Skeletal muscle tissue (tissue), 4 donors: ENCODE results near the gene FXYD5. TPM values are rescaled to one million over a fixed set of nuclear protein-coding genes. Genes with fewer than 3 reads are reported as not detected.
A peak's percentile ranks its signal among the peaks of the same experiment; 100 is the strongest.
"Not testable (repeated sequence)": the region's sequence is repeated elsewhere in the genome, so short reads cannot be mapped to it uniquely, and the experiment has no call there.

Experiments
- H3K27ac ChIP-seq: one replicate; pipeline ENCODE4 v1.7.0; 2013; ENCODE audit warnings: mild to moderate bottlenecking, low read depth, low read length, inconsistent platforms
- H3K27me3 ChIP-seq, 3 donors: one replicate each; pipeline ENCODE4 v1.7.0; 2013; ENCODE audit warnings: low read length in 3 of 3; ENCODE audit not compliant: control insufficient read depth in 3 of 3, insufficient read depth in 3 of 3
- H3K36me3 ChIP-seq, 3 donors: one replicate each; pipeline ENCODE4 v1.7.0; 2013; ENCODE audit warnings: low read length in 3 of 3; ENCODE audit not compliant: control insufficient read depth in 3 of 3, insufficient read depth in 3 of 3
- H3K4me1 ChIP-seq, 3 donors: one replicate each; pipeline ENCODE4 v1.7.0; 2013; ENCODE audit warnings: low read length in 3 of 3, mild to moderate bottlenecking in 3 of 3; ENCODE audit not compliant: control insufficient read depth in 3 of 3, insufficient read depth in 3 of 3
- H3K4me3 ChIP-seq, 3 donors: one replicate each; pipeline ENCODE4 v1.7.0; 2013; ENCODE audit warnings: low read length in 3 of 3
- H3K9ac ChIP-seq, 3 donors: one replicate each; pipeline ENCODE4 v1.7.0; 2013; ENCODE audit warnings: low read length in 3 of 3, mild to moderate bottlenecking in 3 of 3, moderate library complexity in 2 of 3, low read depth in 1 of 3
- H3K9me3 ChIP-seq, 3 donors: one replicate each; pipeline ENCODE4 v1.7.0; 2013; ENCODE audit warnings: low read length in 3 of 3; ENCODE audit not compliant: control insufficient read depth in 3 of 3
- total RNA-seq: library from RNA; depleted of rRNA; stranded (reverse); fragments of >200 nt; gene quantifications from one replicate; pipeline ENCODE4 v1.2.3, GENCODE V29; 2014
- donor health status: Osteomylitis.

FXYD5 gene
- total RNA-seq, 1 donor from 2014 or later: 7.3 TPM

GRCh38 chr19:35144259-35144599, 10.3 kb upstream of the FXYD5 start:
- no peaks in the 10 kb centered on the region for H3K27me3 ChIP-seq

GRCh38 chr19:35144600-35145436, 9.7 kb upstream of the FXYD5 start:
- H3K4me3 ChIP-seq: no peak overlapping the region
- H3K9me3 ChIP-seq: no peaks in the 10 kb centered on the region
- H3K36me3 ChIP-seq: peaks cover 0 to 3% (median 1%) of the 10 kb centered on the region in 3 donors
- peaks cover 22 to 26% (median 24%) of the 10 kb centered on the region in 3 donors for H3K4me1 ChIP-seq
- H3K9ac ChIP-seq: no peak overlapping the region
- H3K27me3 ChIP-seq: no peaks in the 10 kb centered on the region
- no peak overlapping the region for H3K27ac ChIP-seq

More at GRCh38 chr19:35144259-35144599, 10.3 kb upstream of the FXYD5 start:
- Histone ChIP-seq H3K4me3 (no peak overlapping the region), H3K9ac (no peak overlapping the region), H3K4me1 (peaks cover 26% of the 10 kb centered on the region in 3 donors), H3K36me3 (peaks cover 0 to 3% (median 2%) of the 10 kb centered on the region in 3 donors), H3K27ac (no peak overlapping the region), H3K9me3 (no peaks in the 10 kb centered on the region)

- H3K27me3 ChIP-seq: peaks cover 3 to 12% (median 10%) of the 10 kb centered on the region in 3 donors
- H3K27ac ChIP-seq: no peak overlapping the region
- H3K9ac ChIP-seq: no peak overlapping the region
- peaks cover 7 to 8% (median 8%) of the 10 kb centered on the region in 3 donors for H3K4me1 ChIP-seq
- H3K36me3 ChIP-seq: peaks cover 0 to 3% (median 0%) of the 10 kb centered on the region in 3 donors
- no peak overlapping the region for H3K4me3 ChIP-seq
- no peaks in the 10 kb centered on the region for H3K9me3 ChIP-seq
Observed at GRCh38 chr19:35146746-35147459, 7.6 kb upstream of the FXYD5 start.

GRCh38 chr19:35149463-35149862, 5.1 kb upstream of the FXYD5 start:
- Histone ChIP-seq H3K4me1 (peaks cover 5 to 10% (median 10%) of the 10 kb centered on the region in 3 donors), H3K9me3 (no peaks in the 10 kb centered on the region), H3K4me3 (no peak overlapping the region), H3K9ac (no peak overlapping the region), H3K27me3 (peaks cover 19 to 26% (median 22%) of the 10 kb centered on the region in 3 donors), H3K27ac (no peak overlapping the region), H3K36me3 (no peaks in the 10 kb centered on the region)

GRCh38 chr19:35150445-35150844, 4.1 kb upstream of the FXYD5 start:
- Histone ChIP-seq H3K27me3 (peaks cover 29 to 36% (median 31%) of the 10 kb centered on the region in 3 donors), H3K4me1 (peaks cover 10 to 19% (median 15%) of the 10 kb centered on the region in 3 donors), H3K9ac (no peak overlapping the region), H3K27ac (no peak overlapping the region), H3K9me3 (no peaks in the 10 kb centered on the region), H3K36me3 (no peaks in the 10 kb centered on the region), H3K4me3 (no peak overlapping the region)

- peaks cover 37 to 46% (median 39%) of the 10 kb centered on the region in 3 donors for H3K27me3 ChIP-seq
- no peak overlapping the region for H3K27ac ChIP-seq
- no peak overlapping the region for H3K4me3 ChIP-seq
- H3K36me3 ChIP-seq: no peaks in the 10 kb centered on the region
- H3K9ac ChIP-seq: no peak overlapping the region
- no peaks in the 10 kb centered on the region for H3K9me3 ChIP-seq
- peaks cover 16 to 19% (median 17%) of the 10 kb centered on the region in 3 donors for H3K4me1 ChIP-seq
Observed at GRCh38 chr19:35151273-35152065, 3.1 kb upstream of the FXYD5 start.

GRCh38 chr19:35153129-35153522, 1.4 kb upstream of the FXYD5 start:
- Histone ChIP-seq H3K27me3 (peaks cover 51 to 61% (median 52%) of the 10 kb centered on the region in 3 donors), H3K4me1 (peaks cover 15 to 19% (median 16%) of the 10 kb centered on the region in 3 donors)
- H3K9ac ChIP-seq, H3K36me3 ChIP-seq, H3K27ac ChIP-seq, H3K4me3 ChIP-seq, H3K9me3 ChIP-seq: not testable (repeated sequence)

- Histone ChIP-seq H3K9me3 (no peaks in the 10 kb centered on the region), H3K36me3 (peaks cover 0 to 3% (median 0%) of the 10 kb centered on the region in 3 donors), H3K9ac (peak overlapping the region; percentile 32 to 57 (median 45)), H3K27ac (peak overlapping the region; percentile 51), H3K27me3 (peaks cover 51 to 62% (median 52%) of the 10 kb centered on the region in 3 donors), H3K4me3 (peak overlapping the region; percentile 61 to 73 (median 62)), H3K4me1 (peaks cover 15 to 19% (median 16%) of the 10 kb centered on the region in 3 donors)
Observed at GRCh38 chr19:35153701-35154524, 622 bp upstream of the FXYD5 start.

- peaks cover 15 to 19% (median 16%) of the 10 kb centered on the region in 3 donors for H3K4me1 ChIP-seq
- H3K4me3 ChIP-seq: peak overlapping the region; percentile 62 to 73 (median 68)
- H3K27ac ChIP-seq: no peak overlapping the region
- no peaks in the 10 kb centered on the region for H3K9me3 ChIP-seq
- peak overlapping the region in 2 of 3 donors; percentile 59 to 69 for H3K9ac ChIP-seq
- H3K36me3 ChIP-seq: peaks cover 0 to 7% (median 0%) of the 10 kb centered on the region in 3 donors
- peaks cover 52 to 66% (median 55%) of the 10 kb centered on the region in 3 donors for H3K27me3 ChIP-seq
Observed at GRCh38 chr19:35155441-35155840, 906 bp downstream of the FXYD5 start.
